GM11168 (cell line): ENCODE measurements around the gene CEP97.
"Not testable (repeated sequence)": the region's sequence is repeated elsewhere in the genome, so short reads cannot be mapped to it uniquely, and the experiment has no call there.

Experiments used
- in situ Hi-C: fragments of 300-500 bp; cut with MboI; formaldehyde crosslinking; loops from one replicate; pipeline ENCODE4 v1.12.0; 2022; ENCODE audit warnings: low sequenced_read_pairs; ENCODE audit not compliant: unreplicated experiment

Gene CEP97

DNA sequence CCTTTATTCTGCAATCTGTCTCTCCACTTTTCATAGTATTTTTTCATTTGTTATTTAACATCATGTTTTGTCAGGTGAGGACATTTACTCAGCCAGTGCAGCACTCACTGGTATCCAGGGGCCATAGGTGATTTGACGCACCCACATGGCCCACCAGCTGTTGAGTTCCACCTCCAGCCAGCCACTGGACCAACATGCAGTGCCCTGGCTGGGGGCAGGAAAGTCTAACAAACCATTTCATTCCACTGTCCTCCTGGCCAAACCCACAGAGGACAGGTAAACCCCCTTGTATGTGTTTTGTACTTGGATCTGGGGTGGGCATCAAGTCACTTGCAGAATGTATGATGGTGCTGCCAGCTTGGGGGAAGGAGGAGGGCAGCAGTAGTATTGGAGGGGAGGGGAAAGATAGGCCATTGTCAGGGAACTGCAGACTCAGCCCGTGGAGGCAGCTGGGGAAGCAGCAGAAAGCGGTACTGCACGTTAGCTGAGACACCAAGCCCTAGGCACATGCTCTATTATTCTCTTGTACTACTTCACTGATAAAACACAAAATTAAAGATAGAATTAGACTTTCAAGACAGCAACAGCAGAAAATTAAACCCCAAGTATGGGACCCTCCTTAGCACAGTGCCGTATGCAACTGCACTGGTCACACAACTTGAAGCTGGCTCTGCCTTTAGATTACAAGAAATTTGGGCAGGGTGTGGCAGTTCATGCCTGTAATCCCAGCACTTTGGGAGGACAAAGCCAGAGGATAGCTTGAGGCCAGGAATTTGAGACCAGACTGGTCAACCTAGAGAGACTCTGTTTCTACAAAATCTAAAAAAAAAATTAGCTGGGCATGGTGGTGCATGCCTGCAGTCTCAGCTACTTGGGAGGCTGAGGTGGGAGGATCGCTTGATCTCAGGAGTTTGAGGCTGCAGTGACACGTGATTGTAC, 22.4 kb upstream of the CEP97 start:
- in situ Hi-C loops: no loop called here

- in situ Hi-C loops: no loop called here
Observed at GRCh38 chr3:101702726-101703125, 21.7 kb upstream of the CEP97 start.

DNA sequence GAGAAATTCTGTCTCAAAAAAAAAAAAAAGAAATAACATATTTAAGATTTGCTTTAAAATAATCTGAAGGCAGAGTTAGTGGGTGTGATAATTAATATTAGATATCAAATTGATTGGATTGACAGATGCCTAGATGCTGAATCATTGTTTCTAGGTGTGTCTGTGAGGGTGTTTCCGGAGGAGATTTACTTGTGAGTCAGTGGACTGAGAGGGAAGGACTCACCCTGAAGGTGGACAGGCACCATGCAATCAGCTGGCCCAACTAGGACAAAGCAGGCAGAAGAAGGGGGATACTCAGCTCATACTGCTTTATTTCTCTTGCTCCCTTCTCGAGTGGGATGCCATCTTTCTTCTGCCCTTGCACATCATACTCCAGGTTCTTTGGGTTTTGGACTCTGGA, 21.2 kb upstream of the CEP97 start:
- in situ Hi-C loops: no loop called here

- in situ Hi-C loops: not testable (repeated sequence)
Observed at GRCh38 chr3:101704639-101705038, 19.8 kb upstream of the CEP97 start.

DNA sequence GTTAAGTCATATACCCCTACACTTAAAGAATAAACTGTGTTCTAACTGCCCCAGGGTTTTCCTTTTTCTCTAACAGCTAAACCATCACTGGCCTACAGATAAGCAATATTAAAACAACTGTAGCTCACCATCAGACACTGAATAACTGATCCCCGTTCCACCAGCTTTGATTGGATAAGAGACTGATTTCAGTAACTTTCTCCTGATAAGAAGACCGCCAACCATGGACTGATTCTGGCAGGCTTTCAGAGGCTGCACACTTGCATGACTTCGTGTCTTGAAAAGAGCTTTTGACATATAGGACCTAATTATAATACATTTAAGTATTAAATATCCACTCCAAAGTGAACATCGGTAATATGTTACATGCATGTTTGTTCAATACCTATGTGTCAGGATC, 15.3 kb upstream of the CEP97 start:
- in situ Hi-C loops: no loop called here

GRCh38 chr3:101718455-101718854, 6.0 kb upstream of the CEP97 start:
- in situ Hi-C loops: no loop called here

- in situ Hi-C loops: no loop called here
Observed at GRCh38 chr3:101719604-101720185, 4.7 kb upstream of the CEP97 start.

DNA sequence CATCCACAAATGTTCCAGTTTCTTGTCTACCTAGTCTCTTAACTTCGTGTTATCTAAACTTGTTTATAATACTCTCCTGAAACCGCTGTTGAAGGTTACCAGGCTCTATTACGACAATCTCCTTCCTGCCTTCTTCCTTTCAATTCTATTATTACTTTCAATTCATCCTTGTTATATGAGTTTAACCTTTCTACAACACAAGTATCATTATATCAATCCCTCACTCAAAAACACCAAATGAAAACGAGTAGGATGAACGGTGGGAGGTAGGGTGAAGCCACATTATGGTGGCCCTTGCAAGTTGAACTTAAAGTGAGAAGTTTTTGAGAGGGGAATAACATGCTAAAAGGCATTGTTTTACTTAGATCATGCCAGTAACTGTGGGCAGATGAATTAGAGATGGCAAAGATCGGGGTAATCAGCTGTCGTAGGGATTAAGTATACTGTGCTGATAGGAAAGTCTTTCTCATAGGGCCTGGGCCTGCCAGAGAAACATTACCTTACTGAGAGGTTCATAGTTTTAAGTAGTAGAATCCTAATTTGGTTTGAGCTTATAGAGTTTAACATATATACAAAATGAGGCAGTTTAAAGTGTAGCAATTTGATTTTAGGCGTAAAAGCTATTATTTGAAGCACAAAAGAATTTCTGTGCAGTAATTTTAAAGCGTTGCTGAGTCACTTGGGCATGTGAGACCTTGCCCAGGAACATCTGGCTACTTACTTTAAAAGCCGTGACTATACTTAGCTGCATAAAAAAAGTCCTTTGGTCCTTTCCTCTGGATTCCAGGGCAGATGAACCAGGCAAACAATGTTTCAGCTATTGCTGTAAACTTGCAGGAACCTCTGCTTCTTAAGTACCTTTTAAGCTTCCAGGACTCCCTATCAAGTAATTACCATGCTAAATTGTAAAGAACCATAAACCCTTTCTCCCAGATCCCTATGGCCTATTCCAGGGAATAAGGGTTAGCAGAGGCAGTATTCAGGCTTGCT, 3.3 kb upstream of the CEP97 start:
- in situ Hi-C loops: no loop called here

- in situ Hi-C loops: no loop called here
Observed at GRCh38 chr3:101722394-101723173, 1.8 kb upstream of the CEP97 start.

- in situ Hi-C loops: loop anchor here (5.0 kb wide), 1 partner anchor 37 kb away; no protein-coding TSS in a partner anchor
Observed at GRCh38 chr3:101725194-101725889, 928 bp downstream of the CEP97 start.

DNA sequence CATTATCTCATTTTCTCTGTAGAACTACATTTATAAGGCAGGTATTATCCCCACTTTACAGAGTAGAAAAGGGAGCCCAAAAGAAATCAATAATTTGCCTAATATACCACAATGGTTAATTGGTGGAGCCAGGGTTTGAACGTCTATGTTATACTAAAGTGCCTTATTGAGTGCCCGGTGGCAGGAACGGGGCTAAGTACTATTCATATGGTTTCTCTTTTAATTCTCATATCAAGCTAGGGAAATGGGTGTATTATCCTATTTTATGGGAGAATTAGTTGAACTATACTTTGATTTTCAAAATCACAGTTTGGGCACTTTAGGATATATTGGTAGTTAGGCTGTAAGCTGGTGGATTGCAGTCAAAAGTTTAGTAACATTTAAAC, 1.5 kb downstream of the CEP97 start:
- in situ Hi-C loops: loop anchor here (5.0 kb wide), 1 partner anchor 36 kb away; no protein-coding TSS in a partner anchor

DNA sequence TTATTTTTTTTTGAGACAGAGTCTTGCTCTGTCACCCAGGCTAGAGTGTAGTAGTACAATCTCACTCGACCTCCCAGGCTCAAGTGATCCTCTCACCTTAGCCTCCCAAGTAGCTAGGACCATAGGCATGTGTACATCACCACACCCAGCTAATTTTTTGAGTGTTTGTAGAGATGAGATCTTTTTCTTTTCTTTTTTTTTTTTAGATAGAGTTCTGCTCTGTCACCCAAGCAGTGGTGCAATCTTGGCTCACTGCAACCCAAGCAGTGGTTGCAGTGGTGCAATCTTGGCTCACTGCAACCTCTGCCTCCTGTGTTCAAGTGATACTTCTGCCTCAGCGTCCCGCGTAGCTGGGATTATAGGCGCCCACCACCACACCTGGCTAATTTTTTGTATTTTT, 5.2 kb downstream of the CEP97 start:
- in situ Hi-C loops: loop anchor here (5.0 kb wide), 1 partner anchor 33 kb away; no protein-coding TSS in a partner anchor

- in situ Hi-C loops: no loop called here
Observed at GRCh38 chr3:101730839-101731238, 6.4 kb downstream of the CEP97 start.

GRCh38 chr3:101732240-101732641, 7.8 kb downstream of the CEP97 start:
- in situ Hi-C loops: no loop called here

DNA sequence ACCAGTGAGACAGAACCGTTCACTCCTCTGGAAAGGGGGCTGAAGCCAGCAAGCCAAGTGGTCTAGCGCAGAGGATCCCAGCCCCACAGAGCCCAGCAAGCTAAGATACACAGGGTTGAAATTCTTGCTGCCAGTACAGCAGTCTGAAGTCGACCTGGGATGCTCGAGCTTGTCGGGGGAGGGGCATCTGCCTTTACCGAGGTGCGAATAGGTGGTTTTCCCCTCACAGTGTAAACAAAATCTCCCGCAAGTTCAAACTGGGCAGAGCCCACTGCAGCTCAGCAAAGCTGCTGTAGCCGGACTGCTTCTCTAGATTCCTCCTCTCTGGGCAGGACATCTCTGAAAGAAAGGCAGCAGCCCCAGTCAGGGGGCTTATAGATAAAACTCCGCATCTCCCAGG, 11.4 kb downstream of the CEP97 start:
- in situ Hi-C loops: no loop called here

DNA sequence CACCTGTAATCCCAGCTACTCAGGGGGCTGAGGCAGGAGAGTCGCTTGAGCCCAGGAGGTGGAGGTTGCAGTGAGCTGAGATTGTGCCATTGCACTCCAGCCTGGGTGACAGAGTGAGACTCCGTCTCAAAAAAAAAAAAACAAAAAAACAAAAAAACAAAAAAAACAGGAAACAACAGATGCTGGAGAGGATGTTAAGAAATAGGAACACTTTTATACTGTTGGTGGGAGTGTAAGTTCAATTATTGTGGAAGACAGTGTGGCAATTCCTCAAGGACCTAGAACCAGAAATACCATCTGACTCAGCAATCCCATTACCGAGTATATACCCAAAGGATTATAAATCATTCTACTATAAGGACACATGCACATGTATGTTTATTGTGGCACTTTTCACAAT, 17.5 kb downstream of the CEP97 start:
- in situ Hi-C loops: not testable (repeated sequence)

DNA sequence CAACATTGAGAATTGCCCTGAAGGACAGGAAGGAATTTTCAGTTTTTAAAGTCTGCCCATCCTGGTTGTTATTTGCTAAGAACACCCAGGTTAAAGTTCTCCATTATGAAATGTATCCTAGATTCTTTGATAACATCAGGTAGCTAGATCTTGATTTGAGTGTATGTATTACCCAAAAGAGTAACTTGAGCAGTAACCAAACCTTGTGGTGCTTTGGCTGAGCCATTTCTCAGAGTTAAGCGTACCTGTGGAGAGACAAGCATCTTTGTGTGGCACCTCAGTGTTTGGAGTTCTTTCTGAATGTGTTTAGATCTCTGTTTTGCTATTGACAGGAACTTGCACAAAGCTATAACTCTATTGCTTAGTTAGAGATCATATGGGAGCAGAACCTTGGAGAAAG, 20.4 kb downstream of the CEP97 start:
- in situ Hi-C loops: no loop called here

DNA sequence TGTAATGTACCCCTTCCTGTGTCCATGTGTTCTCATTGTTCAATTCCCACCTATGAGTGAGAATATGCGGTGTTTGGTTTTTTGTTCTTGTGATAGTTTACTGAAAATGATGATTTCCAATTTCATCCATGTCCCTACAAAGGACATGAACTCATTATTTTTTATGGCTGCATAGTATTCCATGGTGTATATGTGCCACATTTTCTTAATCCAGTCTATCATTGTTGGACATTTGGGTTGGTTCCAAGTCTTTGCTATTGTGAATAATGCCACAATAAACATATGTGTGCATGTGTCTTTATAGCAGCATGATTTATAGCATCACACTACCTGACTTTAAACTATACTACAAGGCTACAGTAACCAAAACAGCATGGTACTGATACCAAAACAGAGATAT, 21.5 kb downstream of the CEP97 start:
- in situ Hi-C loops: not testable (repeated sequence)
